ENCODE data around the gene BEST3.

DNA sequence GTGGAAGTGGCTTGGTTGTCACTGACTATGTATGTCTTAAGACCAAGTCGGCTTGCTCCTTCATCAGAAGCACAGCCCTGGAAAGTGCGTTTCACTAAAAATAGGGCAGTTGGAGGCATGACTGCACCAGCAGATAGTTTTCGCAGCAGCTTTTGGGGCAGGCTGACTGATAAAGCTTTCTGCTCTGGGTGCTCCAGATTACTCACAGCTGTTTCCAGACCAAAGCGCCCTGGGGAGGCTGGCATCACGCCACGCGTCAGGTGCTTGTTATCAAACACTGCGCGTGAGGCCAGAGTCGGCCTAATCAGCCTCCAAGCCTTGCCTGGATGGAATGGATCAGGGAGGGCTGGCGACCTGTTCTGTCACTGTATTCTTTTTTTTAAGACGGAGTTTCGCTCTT, 75.1 kb downstream of the BEST3 start:
- TF ChIP-seq, protein P1, sequence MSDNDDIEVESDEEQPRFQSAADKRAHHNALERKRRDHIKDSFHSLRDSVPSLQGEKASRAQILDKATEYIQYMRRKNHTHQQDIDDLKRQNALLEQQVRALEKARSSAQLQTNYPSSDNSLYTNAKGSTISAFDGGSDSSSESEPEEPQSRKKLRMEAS (IDR thresholded peaks at IDR 0.05) = no peak
- TF ChIP-seq, protein P2, sequence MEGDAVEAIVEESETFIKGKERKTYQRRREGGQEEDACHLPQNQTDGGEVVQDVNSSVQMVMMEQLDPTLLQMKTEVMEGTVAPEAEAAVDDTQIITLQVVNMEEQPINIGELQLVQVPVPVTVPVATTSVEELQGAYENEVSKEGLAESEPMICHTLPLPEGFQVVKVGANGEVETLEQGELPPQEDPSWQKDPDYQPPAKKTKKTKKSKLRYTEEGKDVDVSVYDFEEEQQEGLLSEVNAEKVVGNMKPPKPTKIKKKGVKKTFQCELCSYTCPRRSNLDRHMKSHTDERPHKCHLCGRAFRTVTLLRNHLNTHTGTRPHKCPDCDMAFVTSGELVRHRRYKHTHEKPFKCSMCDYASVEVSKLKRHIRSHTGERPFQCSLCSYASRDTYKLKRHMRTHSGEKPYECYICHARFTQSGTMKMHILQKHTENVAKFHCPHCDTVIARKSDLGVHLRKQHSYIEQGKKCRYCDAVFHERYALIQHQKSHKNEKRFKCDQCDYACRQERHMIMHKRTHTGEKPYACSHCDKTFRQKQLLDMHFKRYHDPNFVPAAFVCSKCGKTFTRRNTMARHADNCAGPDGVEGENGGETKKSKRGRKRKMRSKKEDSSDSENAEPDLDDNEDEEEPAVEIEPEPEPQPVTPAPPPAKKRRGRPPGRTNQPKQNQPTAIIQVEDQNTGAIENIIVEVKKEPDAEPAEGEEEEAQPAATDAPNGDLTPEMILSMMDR (IDR thresholded peaks at IDR 0.05 in 2 of 3, conservative IDR thresholded peaks at IDR 0.05 in 1 of 3; ENCODE audit: borderline replicate concordance in 1 of 3, insufficient read depth in 1 of 3, low read depth in 2 of 3, low read length in 2 of 3) = no peak
- TF ChIP-seq POLR2A (IDR thresholded peaks at IDR 0.05; ENCODE audit: borderline replicate concordance, extremely low read depth, insufficient read depth, insufficient read length) (no peak), CEBPB (IDR thresholded peaks at IDR 0.05; ENCODE audit: low read depth) (no peak), POLR2AphosphoS5 (IDR thresholded peaks at IDR 0.05; ENCODE audit: low read depth, low read length) (no peak), EZH2 (IDR thresholded peaks at IDR 0.05) (no peak)
